SW 1271 (cell line): ENCODE results near the gene FAM184A.
"Not testable (repeated sequence)": the region's sequence is repeated elsewhere in the genome, so short reads cannot be mapped to it uniquely, and the experiment has no call there.

ENCODE experiments used
- DNase-seq, 2 experiments: peaks; one replicate each; lab custom pipeline; 2025; lab: John Stamatoyannopoulos, UW

The FAM184A gene

DNA sequence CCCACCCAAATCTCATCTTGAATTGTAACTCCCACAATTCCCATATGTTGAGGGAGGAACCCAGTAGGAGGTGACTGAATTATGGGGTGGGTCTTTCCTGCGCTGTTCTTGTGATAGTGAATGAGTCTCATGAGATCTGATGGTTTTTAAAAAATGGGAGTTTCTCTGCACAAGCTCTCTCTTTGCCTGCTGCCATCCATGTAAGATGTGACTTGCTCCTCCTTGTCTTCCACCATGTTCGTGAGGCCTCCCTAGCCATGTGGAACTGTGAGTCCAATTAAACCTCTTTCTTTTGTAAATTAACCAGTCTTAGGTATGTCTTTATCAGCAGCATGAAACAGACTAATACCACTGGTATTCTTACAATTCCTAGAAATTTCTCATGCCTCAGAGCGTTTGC, 69.2 kb downstream of the FAM184A start:
- DNase-seq, result not testable (repeated sequence)

DNA sequence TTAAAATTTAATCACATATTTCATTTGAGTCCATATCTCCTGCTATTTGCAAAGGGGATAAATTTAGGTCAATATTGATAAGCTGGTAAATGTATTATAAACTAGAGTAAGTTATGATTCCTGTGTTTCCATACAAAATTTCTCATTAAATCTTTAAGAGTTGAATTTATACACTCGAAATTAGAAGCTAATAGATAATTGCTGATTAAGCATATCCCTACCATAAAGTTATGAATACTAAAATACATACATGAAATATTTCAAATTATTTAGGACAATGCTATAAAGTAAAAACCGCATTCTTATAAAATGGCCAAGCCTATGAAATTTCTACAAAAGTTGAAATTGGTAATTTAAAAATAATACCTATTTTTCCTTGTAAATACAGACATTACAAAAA, 71.5 kb downstream of the FAM184A start:
- DNase-seq, result no peak

DNA sequence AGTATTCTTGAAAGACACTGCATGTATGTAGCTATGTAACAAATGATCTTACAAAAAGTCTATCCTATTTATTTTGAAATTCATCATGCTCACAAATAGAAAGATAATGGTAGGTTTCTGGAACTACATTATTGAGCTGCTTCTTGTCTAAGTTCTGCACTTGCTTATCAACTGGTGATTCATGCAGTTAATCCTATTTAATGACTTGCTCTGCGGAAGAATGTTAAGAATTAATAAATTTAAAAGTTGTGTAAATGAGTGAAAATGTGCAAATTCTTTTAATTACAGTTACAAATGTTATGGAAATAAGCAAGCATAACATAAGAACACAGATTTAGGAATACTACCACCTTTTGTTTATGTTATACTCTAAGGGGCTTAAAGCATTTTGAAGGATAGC, 76.4 kb downstream of the FAM184A start:
- DNase-seq, result no peak

DNA sequence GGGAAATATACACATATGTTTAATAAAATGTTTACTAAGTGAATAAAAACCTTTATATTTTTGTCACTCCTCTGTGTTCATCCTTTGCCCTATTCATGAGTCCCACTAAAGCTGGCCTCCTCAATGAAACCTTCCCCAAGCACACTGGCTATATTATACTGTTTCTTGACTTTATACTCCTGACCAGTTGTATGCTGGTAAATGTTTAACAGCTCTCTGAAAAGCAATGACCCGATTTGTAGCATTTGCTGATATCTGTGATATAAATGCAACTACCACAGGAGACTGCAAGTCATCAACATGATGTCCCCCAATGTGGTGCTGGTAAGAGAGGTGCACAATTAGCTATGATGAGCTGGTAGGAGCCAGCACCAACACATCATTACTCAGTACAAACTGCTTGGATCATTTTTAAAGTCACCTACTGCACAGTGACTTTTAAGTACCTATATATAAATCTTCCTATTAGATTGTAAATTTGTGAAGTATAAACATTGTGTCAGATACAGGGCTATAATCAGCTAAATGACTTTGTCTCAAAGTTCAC, 78.9 kb downstream of the FAM184A start:
- DNase-seq, result no peak

DNA sequence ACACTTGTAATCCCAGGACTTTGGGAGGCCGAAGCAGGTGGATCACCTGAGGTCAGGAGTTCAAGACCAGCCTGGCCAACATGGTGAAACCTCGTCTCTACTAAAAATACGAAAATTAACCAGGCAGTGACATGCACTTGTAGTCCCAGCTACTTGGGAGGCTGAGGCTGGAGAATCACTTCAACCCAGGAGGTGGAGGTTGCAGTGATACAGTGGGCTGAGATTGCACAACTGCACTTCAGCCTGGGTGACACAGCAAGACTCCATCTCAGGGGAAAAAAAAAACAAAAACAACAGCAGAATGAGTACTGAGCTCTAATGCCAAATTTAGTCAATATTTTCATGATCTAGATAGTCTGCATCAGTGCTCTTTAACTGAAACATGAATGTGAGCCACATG, 81.0 kb downstream of the FAM184A start:
- DNase-seq, result not testable (repeated sequence)

DNA sequence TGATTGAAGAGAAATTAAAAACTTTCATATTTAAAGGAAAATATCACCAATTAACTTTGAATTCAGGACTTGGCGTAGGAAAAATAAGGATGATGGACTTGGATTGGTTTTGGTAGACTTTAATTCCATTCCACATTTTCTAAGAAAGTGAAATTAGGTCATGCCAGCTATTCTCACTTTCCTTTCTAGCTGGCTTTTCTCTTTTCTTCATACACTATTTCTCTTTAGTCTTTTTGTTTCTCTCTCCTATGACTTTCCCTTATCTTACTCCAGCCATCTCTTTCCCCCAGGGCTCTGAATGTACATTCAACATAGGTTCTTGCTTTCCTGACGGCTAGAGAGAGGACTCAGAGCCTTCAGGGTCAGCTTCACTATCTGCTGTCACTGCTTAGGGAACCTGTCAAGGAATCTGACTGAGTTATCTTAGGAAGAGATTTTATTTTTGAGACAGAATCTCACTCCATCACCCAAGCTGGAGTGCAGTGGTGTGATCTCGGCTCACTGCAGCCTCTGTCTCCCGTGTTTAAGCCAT, 82.1 kb downstream of the FAM184A start:
- no peak for DNase-seq

DNA sequence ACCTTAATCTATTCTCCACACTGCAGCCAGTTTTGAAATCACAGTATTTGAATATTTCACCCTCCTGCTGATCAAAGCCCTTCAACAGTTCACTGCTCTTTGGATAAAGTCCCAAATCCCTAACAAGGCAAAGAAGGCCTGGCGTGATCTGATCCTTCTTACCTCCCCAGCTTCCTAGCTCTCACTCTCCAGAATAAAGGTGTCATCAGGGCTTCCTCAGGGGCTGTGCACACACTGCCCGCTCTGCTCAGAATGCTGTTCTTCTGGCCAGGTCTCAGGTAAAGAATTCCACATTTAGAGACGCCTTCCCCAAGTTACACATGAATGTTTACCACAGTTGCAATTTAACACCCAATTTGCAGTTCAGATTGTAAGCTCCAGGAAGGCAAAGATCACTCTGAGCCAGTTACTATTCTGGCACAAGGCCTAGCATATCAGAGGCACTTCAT, 84.6 kb downstream of the FAM184A start:
- DNase-seq, result no peak

DNA sequence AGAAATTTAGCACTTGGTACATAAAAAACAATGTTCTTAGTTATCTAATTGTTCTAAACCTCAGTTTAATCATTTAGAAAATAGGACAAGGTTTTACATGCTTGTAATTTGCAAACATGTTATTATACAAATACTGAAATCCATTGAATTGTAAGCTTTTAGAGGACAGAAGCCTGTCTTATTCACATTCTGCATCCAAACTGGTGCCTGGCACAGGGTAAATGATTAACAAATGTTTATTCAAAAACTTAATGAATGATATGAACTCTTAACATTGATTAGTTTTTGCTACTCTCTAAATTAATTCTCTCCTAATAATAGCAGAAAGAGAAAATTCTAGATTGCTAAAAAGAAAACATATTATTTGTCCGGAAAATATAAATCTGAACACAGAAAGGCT, 85.1 kb downstream of the FAM184A start:
- DNase-seq, result no peak

DNA sequence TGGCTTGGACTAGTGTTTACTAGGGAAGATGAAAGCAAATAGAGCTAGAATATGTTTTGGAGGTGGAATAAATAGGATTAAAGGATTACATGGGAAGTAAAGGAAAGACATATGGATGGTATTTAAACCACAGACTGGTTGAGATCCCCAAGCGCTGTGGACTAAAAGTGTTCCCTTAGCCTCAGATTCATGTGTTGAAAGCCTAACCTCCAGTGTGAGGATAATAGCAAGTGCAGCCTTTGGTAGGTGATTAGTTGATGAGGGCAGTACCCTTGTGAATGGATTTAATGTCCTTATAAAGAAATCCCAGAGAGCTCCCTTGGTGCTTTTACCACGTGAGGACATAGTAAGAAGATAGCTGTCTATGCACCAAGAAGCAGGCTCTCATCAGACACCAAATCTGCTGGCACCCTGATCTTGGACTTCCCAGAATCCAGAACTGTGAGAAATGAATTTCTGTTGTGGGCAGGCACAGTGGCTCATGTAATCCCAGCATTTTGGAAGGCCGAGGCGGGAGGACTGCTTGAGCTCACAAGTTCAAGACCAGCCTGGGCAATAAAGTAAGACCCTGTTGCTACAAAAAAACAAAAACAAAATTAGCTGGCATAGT, 86.2 kb downstream of the FAM184A start:
- DNase-seq, result no peak

DNA sequence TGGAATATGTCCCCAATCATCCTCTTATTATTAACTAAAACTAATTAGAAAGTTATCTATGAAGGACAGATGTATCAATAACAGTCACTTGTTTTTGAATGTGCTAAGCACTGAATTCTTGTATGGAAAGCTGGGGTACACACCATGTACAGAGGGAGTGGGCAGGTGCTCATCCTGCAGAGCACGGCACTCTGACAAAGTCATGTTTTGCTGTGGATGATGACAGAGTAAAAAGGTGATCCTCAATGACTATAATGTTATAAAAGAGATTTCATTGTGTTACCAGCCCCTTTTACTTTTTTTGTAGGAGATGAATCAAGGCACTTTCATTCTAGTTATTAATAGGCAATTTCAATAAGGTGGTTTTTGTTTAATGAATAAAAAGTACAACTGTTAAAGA, 92.2 kb downstream of the FAM184A start:
- no peak for DNase-seq

DNA sequence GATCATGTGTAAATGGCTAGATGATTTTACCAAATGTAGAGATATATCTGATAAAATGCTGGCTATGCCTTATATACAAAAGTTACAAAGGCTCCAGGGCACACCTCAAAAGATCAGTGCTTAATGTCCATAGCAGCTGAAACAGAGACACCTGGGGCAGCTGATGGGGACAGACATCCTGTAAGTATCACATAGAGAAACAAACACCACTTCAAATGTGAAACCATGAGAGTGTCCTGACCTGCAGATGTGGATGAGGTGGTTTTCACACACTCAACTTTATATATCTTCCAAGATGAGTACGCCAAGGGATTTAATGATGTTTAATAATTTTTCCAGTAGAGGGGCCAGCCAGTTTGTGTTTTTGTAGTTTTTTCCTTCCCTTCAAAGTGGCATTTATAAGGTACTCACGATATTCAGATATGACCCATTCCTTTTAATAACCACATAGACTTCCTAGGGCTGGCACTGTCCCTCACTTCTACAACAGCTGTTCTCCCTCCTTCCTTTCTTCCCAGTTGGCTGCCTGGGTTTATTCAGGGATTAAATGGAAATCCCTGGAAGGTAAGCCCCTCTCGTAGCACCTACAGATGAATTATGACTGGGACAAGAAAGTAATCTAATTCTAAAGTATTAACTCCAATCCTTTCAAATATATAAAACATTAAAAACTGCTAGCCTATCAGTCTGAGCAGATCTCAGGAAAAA, 93.2 kb downstream of the FAM184A start:
- DNase-seq, result no peak

DNA sequence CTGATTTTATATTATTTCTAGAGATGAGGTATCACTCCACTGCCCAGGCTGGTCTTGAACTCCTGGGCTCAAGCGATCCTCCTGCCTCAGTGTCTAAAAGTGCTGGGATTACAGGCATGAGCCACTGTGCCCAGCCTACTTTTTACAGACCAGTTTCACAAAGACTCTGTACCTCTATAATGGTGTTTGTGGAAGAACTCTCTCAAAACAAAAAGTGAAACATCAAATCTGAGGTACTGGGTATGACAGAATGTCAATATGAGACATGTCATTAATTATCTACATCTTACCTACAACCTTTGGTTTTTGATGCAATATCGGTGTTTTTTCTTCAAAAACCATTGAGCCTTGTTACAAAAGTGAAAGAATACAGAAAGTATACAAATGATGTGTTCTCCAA, 94.1 kb downstream of the FAM184A start:
- no peak for DNase-seq

DNA sequence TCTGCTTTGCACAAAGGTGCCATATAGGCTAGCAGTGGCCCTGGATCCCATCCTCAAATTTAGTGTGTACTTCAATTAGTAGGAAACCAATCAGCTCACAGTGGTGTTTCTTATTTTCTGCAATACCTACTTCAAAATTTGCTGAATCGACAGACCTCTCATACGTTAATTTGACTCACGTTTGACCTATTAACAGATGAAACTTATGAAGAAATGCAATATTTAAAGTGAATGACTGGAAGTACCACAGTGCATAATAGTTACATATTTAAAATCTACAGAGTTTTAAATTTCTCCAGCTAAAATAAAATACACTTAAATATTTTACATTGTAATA, 95.9 kb downstream of the FAM184A start:
- no peak for DNase-seq

DNA sequence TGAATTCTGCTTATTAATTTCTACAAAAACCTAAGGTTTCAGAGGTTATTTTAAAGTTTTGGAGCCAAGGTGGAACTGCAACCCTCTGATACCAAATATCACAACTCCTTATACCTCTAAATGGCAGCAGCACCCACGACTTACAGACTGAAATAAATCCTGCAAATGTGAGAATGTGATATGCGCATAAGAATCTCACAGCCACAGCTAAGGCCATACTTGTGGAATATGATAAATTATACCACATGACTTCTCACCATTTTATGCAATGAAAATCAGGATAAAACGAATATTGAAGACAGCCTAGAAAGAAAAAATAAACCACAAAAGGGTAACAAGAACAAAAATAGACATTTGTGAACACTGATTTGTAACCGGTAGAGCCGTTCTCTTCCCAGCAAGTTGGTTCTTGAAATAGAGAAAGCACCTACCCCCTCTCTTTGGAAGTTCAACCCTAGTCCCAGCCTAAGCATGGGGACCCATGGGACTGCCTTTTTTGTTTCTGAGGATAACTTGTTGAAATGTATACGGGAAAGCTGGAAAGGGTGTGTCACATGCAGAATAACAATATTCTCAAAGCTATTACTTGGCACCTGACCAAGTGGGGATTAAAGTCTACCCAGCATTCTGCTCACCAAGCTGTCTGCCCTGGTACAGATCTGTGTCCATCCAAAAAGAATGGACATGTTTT, 96.4 kb downstream of the FAM184A start:
- DNase-seq, result no peak

DNA sequence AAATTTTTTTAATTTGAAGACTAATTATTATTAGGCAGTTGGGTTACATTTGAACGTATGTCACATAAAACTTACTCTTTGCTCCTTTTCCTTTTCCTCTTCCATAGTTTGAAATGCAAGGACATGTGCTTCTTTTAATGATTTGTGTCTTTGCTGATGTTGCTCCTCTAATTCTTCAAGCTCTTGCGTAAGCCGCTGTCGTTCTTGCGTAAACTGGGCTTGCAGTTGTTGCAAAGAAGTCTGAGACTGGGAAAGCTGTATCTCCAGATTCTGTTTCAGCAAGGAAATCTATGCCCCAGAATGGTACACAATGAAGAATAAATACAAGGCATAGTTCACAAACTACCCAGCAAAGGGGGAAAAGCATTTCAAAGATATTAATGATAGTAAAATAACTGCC, 98.4 kb downstream of the FAM184A start:
- DNase-seq, result no peak

DNA sequence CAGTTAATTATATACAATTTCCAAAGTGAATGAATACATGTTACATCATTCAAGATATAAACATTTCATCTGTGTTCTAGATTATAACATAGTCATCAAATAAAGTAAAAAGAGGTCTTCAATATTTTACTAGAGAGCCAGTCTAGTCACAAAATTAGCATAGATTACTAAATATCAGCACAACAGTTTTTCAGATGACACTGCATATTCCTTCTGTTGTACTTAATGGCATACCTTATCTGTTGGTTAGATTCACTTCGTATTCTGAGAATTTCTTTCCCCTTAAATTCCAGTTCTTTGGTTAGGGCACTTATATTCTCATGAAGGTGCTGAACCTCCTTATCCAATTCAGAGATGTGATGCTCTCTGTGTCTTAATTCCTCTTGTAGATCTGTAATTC, 103.7 kb downstream of the FAM184A start:
- DNase-seq, result no peak

DNA sequence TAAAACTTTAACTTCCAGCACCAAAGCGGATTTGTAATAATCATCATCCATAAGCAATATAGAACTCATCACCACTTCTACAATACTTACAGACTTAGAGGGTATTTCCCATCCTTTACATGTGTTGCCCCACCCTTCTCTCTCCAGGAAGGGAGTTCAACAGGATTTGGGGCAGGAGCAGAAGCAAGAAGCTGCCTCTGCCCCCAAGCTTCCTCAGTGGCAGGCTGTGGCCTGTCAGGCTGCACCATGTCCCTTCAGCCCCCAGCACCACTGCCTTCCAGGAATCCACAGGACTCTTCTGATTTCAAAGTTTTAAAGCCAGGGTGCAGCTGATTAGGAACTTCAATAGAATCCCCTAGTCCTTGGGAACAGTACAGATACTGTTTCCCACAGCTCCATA, 106.8 kb downstream of the FAM184A start:
- no peak for DNase-seq

DNA sequence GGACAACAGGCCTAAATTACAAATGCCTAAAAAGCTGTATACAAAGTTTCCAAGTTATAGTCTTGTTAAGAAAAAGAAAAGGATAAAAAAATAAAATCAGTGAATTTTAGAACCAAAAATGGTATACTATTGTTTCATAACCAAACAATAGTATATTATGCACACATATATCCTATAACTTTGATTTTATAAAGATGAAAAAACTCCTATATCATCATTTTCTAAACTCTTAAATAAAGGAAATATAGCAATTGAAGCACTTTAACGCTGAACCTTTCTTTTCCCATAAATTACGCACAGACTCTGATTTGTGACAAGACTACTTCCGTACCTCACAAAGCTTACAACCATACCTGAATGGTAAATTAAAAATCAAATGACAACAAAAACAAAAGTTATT, 107.6 kb downstream of the FAM184A start:
- DNase-seq, result no peak

DNA sequence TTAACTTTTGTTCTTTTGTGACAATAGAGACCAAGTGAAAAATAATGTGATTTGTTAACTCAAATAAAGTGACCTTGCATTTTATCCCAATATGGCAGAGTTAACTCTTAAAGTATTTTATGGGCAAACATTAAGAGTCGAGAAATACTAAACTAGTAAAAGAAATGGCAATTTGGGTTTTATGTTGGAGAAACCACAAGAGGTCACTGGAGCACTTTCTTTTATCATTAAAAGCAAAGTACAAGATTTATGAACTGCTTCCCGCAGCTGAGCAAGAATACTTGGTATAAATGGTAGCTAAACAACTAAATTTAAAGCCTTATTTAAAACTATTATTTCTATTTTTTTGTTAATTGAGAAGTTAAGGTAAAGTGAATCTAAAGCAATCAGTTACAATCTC, 110.0 kb downstream of the FAM184A start:
- peak in 1 of 2 experiments; percentile 4 for DNase-seq

DNA sequence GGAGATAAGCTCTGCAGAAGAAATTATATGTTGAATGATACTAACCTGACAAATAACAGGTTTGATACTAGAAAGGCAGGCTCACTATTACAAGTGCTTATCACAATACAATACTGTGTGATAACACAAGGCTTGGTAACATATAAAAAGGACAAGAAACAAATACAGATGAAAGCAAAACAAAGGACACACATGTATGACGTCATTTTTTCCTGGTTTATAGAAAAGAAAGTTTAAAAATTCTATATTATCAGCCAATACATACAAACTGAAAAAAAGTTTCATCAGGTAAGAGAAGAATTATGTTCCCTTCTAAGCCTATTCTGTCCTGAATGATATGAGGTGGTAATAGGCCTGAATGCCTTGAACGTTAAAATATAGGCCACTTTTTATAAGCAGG, 111.2 kb downstream of the FAM184A start:
- no peak for DNase-seq

DNA sequence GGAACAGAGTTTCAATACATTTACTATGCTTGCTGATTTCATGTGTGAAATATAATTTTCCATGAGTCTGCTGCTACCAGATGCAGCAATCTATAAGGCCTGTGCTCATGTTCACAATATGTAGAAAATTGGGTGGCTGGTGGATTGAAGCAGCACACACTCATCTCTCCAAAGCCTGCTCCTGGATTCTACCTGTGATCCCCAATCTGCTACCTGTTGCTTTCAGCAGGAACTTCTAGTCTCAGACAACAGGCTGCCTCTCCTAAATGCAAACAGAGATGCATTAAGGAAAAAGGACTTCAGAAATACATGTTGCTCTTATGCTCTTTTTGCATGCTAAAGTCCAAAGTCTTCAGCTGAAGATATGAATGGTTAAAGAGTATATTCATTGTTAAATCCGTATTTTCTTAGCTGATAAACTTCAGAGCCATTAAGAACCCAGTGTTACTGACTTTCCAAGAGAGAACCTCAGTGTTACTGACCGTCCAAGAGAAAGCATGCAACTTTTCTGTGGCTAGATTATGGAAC, 112.6 kb downstream of the FAM184A start:
- DNase-seq, result no peak

DNA sequence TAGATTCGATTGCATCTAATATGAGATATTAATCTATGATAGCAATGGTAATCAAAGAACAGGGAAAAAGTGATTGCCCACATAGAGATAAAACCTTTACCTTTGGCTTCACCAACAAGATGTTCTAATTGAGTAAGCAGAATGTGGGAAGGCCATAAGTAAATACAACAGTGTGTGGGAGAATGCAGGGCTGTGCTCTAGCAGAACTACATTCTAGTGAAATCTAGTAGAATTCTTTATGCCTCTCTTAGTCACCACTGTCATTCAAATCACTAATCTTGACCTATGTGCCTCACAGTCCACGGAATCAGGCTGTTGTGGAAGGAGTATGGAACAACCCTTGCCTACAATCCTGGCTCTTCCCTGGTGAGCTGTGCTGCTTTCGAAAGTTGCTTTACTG, 113.1 kb downstream of the FAM184A start:
- DNase-seq, result no peak

DNA sequence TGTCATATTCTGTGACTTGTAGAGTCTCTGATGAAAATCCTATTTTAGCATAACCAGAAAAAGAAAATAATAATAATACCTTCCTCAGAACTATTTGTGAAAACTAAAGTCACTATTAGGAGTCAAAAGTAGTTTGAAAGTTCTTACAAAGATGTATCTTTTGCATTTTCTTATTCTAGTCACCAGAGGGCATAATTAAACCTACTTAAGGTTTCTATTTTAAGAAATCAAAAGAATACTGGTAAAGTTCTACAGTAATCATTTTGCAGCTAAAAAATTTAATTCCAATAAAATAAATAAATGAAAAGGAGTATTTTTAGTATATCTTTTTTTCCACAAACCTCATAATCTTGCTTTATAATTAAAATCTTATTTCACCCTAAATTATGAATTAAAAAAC, 115.5 kb downstream of the FAM184A start:
- peak in 1 of 2 experiments; percentile 20 for DNase-seq
